ENCODE data around the gene CEP19. TPM values are rescaled to one million over a fixed set of nuclear protein-coding genes. Genes with fewer than 3 reads are reported as not detected.

Gene CEP19
- total and polyA plus RNA-seq, 2 donors = 2.5 to 8.5 TPM

DNA sequence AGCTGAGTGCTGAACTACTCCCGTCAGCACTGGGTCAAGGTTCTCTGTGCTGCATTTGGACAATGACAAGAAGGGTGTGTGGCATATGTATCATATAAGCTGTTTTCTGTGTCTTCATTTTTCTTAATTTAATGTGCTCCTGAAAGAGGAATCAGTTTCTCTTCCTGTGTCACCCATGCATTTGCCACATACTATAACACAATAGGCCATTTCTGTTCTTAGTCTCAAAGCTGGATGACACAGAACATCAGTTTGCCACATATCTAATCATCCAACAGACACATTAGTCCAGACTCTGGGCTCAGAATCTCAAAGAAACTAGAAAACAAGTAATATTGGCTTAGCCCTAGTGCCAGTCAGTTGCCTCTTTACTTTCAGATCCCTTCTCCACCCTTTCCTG is 34.1 kb downstream of the CEP19 start:
- Histone ChIP-seq H3K4me3 (ENCODE audit: low read length in 2 of 2) (no peak overlapping the region), H3K36me3 (ENCODE audit: control insufficient read depth in 2 of 2, insufficient read depth in 2 of 2, low read length in 1 of 2) (no peaks in the 10 kb centered on the region), H3K9me3 (ENCODE audit: control insufficient read depth in 2 of 2, insufficient read depth in 1 of 2, low read length in 1 of 2) (no peaks in the 10 kb centered on the region), H3K27ac (ENCODE audit: low read depth in 1 of 2, low read length in 1 of 2) (no peak overlapping the region), H3K27me3 (ENCODE audit: control insufficient read depth in 2 of 2, insufficient read depth in 1 of 2, low read length in 1 of 2) (no peaks in the 10 kb centered on the region), H3K4me1 (ENCODE audit: control insufficient read depth in 2 of 2, insufficient read depth in 2 of 2, low read length in 2 of 2) (peaks cover 0 to 3% of the 10 kb centered on the region in 2 donors)
- 95% methylated on average over 1 of the region's 1 CpG for WGBS
- no peak for DNase-seq (ENCODE audit: low read depth in 6 of 9, low spot score in 9 of 9)

DNA sequence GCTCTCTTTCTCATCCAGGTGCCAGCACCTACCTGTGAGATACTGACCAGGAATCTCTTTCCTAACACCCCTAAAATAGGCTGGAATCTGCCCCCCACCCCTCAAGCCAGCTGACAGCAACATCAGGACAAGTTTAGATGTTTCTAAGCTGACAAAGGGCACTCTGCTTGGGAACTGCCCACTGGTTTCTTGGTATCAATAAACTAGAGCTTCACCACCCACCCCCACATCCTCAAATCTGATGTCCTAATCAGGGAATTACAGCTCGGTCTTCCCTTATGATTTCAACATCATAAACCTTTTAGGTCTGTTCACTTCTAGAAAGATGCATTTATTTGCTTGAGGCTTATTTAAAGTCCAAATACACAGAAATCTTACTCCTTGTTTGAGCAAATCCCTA is 34.7 kb downstream of the CEP19 start:
- Histone ChIP-seq H3K4me1 (ENCODE audit: control insufficient read depth in 2 of 2, insufficient read depth in 2 of 2, low read length in 2 of 2) (peaks cover 0 to 3% of the 10 kb centered on the region in 2 donors), H3K27ac (ENCODE audit: low read depth in 1 of 2, low read length in 1 of 2) (no peak overlapping the region), H3K4me3 (ENCODE audit: low read length in 2 of 2) (no peak overlapping the region), H3K9me3 (ENCODE audit: control insufficient read depth in 2 of 2, insufficient read depth in 1 of 2, low read length in 1 of 2) (no peaks in the 10 kb centered on the region), H3K36me3 (ENCODE audit: control insufficient read depth in 2 of 2, insufficient read depth in 2 of 2, low read length in 1 of 2) (no peaks in the 10 kb centered on the region), H3K27me3 (ENCODE audit: control insufficient read depth in 2 of 2, insufficient read depth in 1 of 2, low read length in 1 of 2) (no peaks in the 10 kb centered on the region)
- DNase-seq (ENCODE audit: low read depth in 6 of 9, low spot score in 9 of 9) = no peak
- 97% methylated on average over 1 of the region's 1 CpG for WGBS

DNA sequence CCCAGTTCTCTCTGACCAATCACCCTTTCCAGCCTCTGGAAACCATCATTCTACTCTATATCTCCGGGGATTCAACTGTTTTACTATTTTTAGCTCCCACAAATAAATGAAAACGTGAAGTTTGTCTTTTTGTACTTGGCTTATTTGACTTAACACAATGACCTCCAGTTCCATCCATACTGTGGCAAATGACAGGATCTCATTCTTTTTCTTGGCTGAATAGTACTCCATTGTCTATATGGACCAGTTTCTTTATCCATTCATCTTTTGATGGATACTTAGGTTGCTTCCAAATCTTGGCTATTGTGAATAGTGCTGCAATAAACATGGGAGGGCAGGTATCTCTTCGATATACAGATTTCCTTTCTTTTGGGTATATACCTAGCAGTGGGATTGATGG is 38.4 kb downstream of the CEP19 start:
- Histone ChIP-seq H3K4me3 (ENCODE audit: low read length in 2 of 2) (no peak overlapping the region), H3K9me3 (ENCODE audit: control insufficient read depth in 2 of 2, insufficient read depth in 1 of 2, low read length in 1 of 2) (no peaks in the 10 kb centered on the region), H3K27ac (ENCODE audit: low read depth in 1 of 2, low read length in 1 of 2) (no peak overlapping the region), H3K36me3 (ENCODE audit: control insufficient read depth in 2 of 2, insufficient read depth in 2 of 2, low read length in 1 of 2) (no peaks in the 10 kb centered on the region), H3K4me1 (ENCODE audit: control insufficient read depth in 2 of 2, insufficient read depth in 2 of 2, low read length in 2 of 2) (peaks cover 0 to 8% of the 10 kb centered on the region in 2 donors), H3K27me3 (ENCODE audit: control insufficient read depth in 2 of 2, insufficient read depth in 1 of 2, low read length in 1 of 2) (no peaks in the 10 kb centered on the region)
- 98% methylated on average over 3 of the region's 3 CpGs for WGBS
- no peak for DNase-seq (ENCODE audit: low read depth in 6 of 9, low spot score in 9 of 9)

- Histone ChIP-seq H3K27me3 (ENCODE audit: control insufficient read depth in 2 of 2, insufficient read depth in 1 of 2, low read length in 1 of 2) (no peaks in the 10 kb centered on the region), H3K9me3 (ENCODE audit: control insufficient read depth in 2 of 2, insufficient read depth in 1 of 2, low read length in 1 of 2) (no peaks in the 10 kb centered on the region), H3K4me1 (ENCODE audit: control insufficient read depth in 2 of 2, insufficient read depth in 2 of 2, low read length in 2 of 2) (peaks cover 0 to 13% of the 10 kb centered on the region in 2 donors), H3K27ac (ENCODE audit: low read depth in 1 of 2, low read length in 1 of 2) (no peak overlapping the region), H3K4me3 (ENCODE audit: low read length in 2 of 2) (no peak overlapping the region), H3K36me3 (ENCODE audit: control insufficient read depth in 2 of 2, insufficient read depth in 2 of 2, low read length in 1 of 2) (no peaks in the 10 kb centered on the region)
- DNase-seq (ENCODE audit: low read depth in 6 of 9, low spot score in 9 of 9) = no peak
- WGBS = 33% methylated on average over 6 of the region's 6 CpGs
Observed at GRCh38 chr3:196670339-196670738, 41.7 kb downstream of the CEP19 start.

GRCh38 chr3:196667056-196667825 is 44.8 kb downstream of the CEP19 start:
- WGBS = 97% methylated on average over 14 of the region's 14 CpGs
- H3K4me3 ChIP-seq (ENCODE audit: low read length in 2 of 2) = no peak overlapping the region
- H3K27me3 ChIP-seq (ENCODE audit: control insufficient read depth in 2 of 2, insufficient read depth in 1 of 2, low read length in 1 of 2) = no peaks in the 10 kb centered on the region
- H3K9me3 ChIP-seq (ENCODE audit: control insufficient read depth in 2 of 2, insufficient read depth in 1 of 2, low read length in 1 of 2) = no peaks in the 10 kb centered on the region
- peaks cover 0 to 18% of the 10 kb centered on the region in 2 donors for H3K4me1 ChIP-seq (ENCODE audit: control insufficient read depth in 2 of 2, insufficient read depth in 2 of 2, low read length in 2 of 2)
- H3K27ac ChIP-seq (ENCODE audit: low read depth in 1 of 2, low read length in 1 of 2) = no peak overlapping the region
- DNase-seq (ENCODE audit: low read depth in 6 of 9, low spot score in 9 of 9) = no peak
- peaks cover 0 to 6% of the 10 kb centered on the region in 2 donors for H3K36me3 ChIP-seq (ENCODE audit: control insufficient read depth in 2 of 2, insufficient read depth in 2 of 2, low read length in 1 of 2)

DNA sequence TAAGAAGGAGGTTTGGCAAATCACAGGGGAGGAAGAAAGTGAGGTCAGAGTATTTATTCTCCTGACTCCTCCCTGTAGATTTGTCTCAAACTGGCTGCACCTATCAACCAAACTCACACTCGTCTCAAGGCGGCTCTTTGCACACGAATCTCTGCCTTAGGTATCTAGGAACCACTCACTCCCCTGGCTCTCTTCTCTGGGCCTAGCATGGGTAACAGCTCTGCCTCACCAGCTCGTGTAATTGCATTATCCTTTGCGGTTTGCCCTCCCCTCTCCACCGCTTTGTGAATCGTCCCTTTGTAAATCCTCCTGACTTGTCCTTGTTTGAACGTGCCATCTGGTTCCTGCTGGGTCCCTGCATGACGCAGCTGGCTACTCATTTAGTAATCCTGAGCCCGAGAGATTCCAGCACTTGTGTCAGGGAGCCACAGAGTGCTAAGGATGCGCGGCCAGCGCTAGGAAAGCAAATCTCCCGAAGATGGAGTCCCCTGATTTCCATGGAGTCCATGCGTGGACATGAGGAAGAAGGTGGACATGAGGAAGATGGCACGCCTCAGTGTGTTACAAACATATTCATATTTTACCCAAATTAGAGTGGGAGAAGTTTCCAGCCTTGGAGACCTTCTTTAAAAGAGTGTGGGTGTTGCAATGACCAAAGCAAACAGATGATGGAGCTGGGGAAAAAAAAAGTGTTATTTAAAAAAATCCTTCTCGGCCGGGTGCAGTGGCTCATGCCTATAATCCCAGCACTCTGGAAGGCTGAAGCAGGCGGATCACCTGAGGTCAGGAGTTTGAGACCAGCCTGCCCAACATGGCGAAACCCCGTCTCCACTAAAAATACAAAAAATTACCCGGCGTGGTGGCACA is 45.8 kb downstream of the CEP19 start:
- 87% methylated on average over 23 of the region's 23 CpGs for WGBS
- DNase-seq (ENCODE audit: low read depth in 6 of 9, low spot score in 9 of 9) = no peak
- Histone ChIP-seq H3K4me1 (ENCODE audit: control insufficient read depth in 2 of 2, insufficient read depth in 2 of 2, low read length in 2 of 2) (peaks cover 0 to 18% of the 10 kb centered on the region in 2 donors), H3K36me3 (ENCODE audit: control insufficient read depth in 2 of 2, insufficient read depth in 2 of 2, low read length in 1 of 2) (peaks cover 4 to 12% of the 10 kb centered on the region in 2 donors), H3K27me3 (ENCODE audit: control insufficient read depth in 2 of 2, insufficient read depth in 1 of 2, low read length in 1 of 2) (no peaks in the 10 kb centered on the region), H3K27ac (ENCODE audit: low read depth in 1 of 2, low read length in 1 of 2) (no peak overlapping the region), H3K9me3 (ENCODE audit: control insufficient read depth in 2 of 2, insufficient read depth in 1 of 2, low read length in 1 of 2) (no peaks in the 10 kb centered on the region), H3K4me3 (ENCODE audit: low read length in 2 of 2) (no peak overlapping the region)

- Histone ChIP-seq H3K9me3 (ENCODE audit: control insufficient read depth in 2 of 2, insufficient read depth in 1 of 2, low read length in 1 of 2) (no peaks in the 10 kb centered on the region), H3K4me3 (ENCODE audit: low read length in 2 of 2) (no peak overlapping the region), H3K27ac (ENCODE audit: low read depth in 1 of 2, low read length in 1 of 2) (no peak overlapping the region), H3K36me3 (ENCODE audit: control insufficient read depth in 2 of 2, insufficient read depth in 2 of 2, low read length in 1 of 2) (peaks cover 22 to 42% of the 10 kb centered on the region in 2 donors), H3K4me1 (ENCODE audit: control insufficient read depth in 2 of 2, insufficient read depth in 2 of 2, low read length in 2 of 2) (peaks cover 0 to 12% of the 10 kb centered on the region in 2 donors), H3K27me3 (ENCODE audit: control insufficient read depth in 2 of 2, insufficient read depth in 1 of 2, low read length in 1 of 2) (no peaks in the 10 kb centered on the region)
- 91% methylated on average over 15 of the region's 15 CpGs for WGBS
- DNase-seq (ENCODE audit: low read depth in 6 of 9, low spot score in 9 of 9) = no peak
Observed at GRCh38 chr3:196662711-196663571, 49.1 kb downstream of the CEP19 start.

DNA sequence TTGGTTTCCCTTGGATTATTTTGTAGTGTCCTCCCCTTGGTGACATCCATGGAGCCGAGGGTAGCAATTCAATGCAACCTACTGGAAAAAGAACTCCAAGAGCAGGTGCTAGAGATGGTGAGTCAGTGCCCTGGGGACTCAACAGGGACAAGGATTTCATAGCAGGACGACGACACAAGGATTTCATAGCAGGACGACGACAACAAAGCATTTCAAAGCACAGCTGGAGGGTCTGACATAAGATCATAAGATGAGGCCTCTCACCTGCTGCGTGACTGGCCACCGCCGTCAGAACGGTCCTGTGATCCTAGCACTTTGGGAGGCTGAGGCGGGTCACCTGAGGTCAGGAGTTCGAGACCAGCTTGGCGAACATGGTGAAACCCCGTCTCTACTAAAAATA is 50.0 kb downstream of the CEP19 start:
- Histone ChIP-seq H3K27me3 (ENCODE audit: control insufficient read depth in 2 of 2, insufficient read depth in 1 of 2, low read length in 1 of 2) (no peaks in the 10 kb centered on the region), H3K4me1 (ENCODE audit: control insufficient read depth in 2 of 2, insufficient read depth in 2 of 2, low read length in 2 of 2) (peaks cover 0 to 12% of the 10 kb centered on the region in 2 donors), H3K4me3 (ENCODE audit: low read length in 2 of 2) (no peak overlapping the region), H3K27ac (ENCODE audit: low read depth in 1 of 2, low read length in 1 of 2) (no peak overlapping the region), H3K36me3 (ENCODE audit: control insufficient read depth in 2 of 2, insufficient read depth in 2 of 2, low read length in 1 of 2) (peaks cover 28 to 50% of the 10 kb centered on the region in 2 donors), H3K9me3 (ENCODE audit: control insufficient read depth in 2 of 2, insufficient read depth in 1 of 2, low read length in 1 of 2) (no peaks in the 10 kb centered on the region)
- no peak for DNase-seq (ENCODE audit: low read depth in 6 of 9, low spot score in 9 of 9)
- 95% methylated on average over 13 of the region's 13 CpGs for WGBS

All from thymus (tissue), 11 donors.